HEK293 (cell line): ENCODE results near the gene ZCCHC3.
A peak's percentile ranks its signal among the peaks of the same experiment; 100 is the strongest.

Source experiments
- BCL6B ChIP-seq: fragments of 450-650 bp; formaldehyde crosslinking; IDR thresholded peaks from 2 replicates; pipeline ENCODE4 v1.5.1; 2017; ENCODE audit warnings: missing biosample characterization, missing genetic modification characterization
- GLI4 ChIP-seq: fragments of 450-650 bp; formaldehyde crosslinking; IDR thresholded peaks from 2 replicates; pipeline ENCODE4 v1.5.1; 2016; ENCODE audit warnings: missing biosample characterization, missing genetic modification characterization
- INSM2 ChIP-seq: fragments of 450-650 bp; formaldehyde crosslinking; IDR thresholded peaks from 2 replicates; pipeline ENCODE4 v1.5.1; 2016; ENCODE audit warnings: missing biosample characterization, missing genetic modification characterization
- MYNN ChIP-seq: fragments of 450-650 bp; formaldehyde crosslinking; IDR thresholded peaks from 2 replicates; pipeline ENCODE4 v1.5.1; 2016; ENCODE audit warnings: missing biosample characterization, missing genetic modification characterization, borderline replicate concordance
- ZBTB10 ChIP-seq: fragments of 450-650 bp; formaldehyde crosslinking; IDR thresholded peaks from 2 replicates; pipeline ENCODE4 v1.5.1; 2016; ENCODE audit warnings: missing biosample characterization, missing genetic modification characterization
- ZBTB11 ChIP-seq: fragments of 450-650 bp; formaldehyde crosslinking; conservative IDR thresholded peaks from 2 replicates; pipeline ENCODE4 v1.5.1; 2016; ENCODE audit warnings: low read depth, missing biosample characterization, missing genetic modification characterization
- ZBTB7A ChIP-seq: fragments of 450-650 bp; formaldehyde crosslinking; IDR thresholded peaks from 2 replicates; pipeline ENCODE4 v1.5.1; 2016; ENCODE audit warnings: low read depth, missing biosample characterization, missing genetic modification characterization
- ZFP37 ChIP-seq: fragments of 450-650 bp; formaldehyde crosslinking; IDR thresholded peaks from 2 replicates; pipeline ENCODE4 v1.5.1; 2016; ENCODE audit warnings: missing biosample characterization, missing genetic modification characterization
- ZNF10 ChIP-seq: fragments of 450-650 bp; formaldehyde crosslinking; IDR thresholded peaks from 2 replicates; pipeline ENCODE4 v1.5.1; 2017; ENCODE audit warnings: missing biosample characterization, missing genetic modification characterization
- ZNF112 ChIP-seq: fragments of 450-650 bp; formaldehyde crosslinking; IDR thresholded peaks from 2 replicates; pipeline ENCODE4 v1.5.0; 2017; ENCODE audit warnings: missing biosample characterization, missing genetic modification characterization
- ZNF133 ChIP-seq: fragments of 450-650 bp; formaldehyde crosslinking; IDR thresholded peaks from 2 replicates; pipeline ENCODE4 v1.5.1; 2016; ENCODE audit warnings: missing biosample characterization, missing genetic modification characterization
- ZNF175 ChIP-seq: fragments of 450-650 bp; formaldehyde crosslinking; IDR thresholded peaks from 2 replicates; pipeline ENCODE4 v1.5.1; 2016; ENCODE audit warnings: missing biosample characterization, missing genetic modification characterization
- ZNF311 ChIP-seq: fragments of 450-650 bp; formaldehyde crosslinking; IDR thresholded peaks from 2 replicates; pipeline ENCODE4 v1.5.1; 2017; ENCODE audit warnings: missing biosample characterization, missing genetic modification characterization, borderline replicate concordance
- ZNF354C ChIP-seq: fragments of 450-650 bp; formaldehyde crosslinking; IDR thresholded peaks from 2 replicates; pipeline ENCODE4 v1.5.1; 2016; ENCODE audit warnings: missing biosample characterization, missing genetic modification characterization, low read depth, borderline replicate concordance
- ZNF416 ChIP-seq: fragments of 450-650 bp; formaldehyde crosslinking; IDR thresholded peaks from 2 replicates; pipeline ENCODE4 v1.5.1; 2016; ENCODE audit warnings: missing biosample characterization, missing genetic modification characterization
- ZNF449 ChIP-seq: fragments of 450-650 bp; formaldehyde crosslinking; IDR thresholded peaks from 2 replicates; pipeline ENCODE4 v1.5.1; 2017; ENCODE audit warnings: missing biosample characterization, mild to moderate bottlenecking, missing genetic modification characterization, moderate library complexity
- ZNF473 ChIP-seq: fragments of 450-650 bp; formaldehyde crosslinking; IDR thresholded peaks from 2 replicates; pipeline ENCODE4 v1.5.1; 2017; ENCODE audit warnings: missing biosample characterization, missing genetic modification characterization
- ZNF529 ChIP-seq: fragments of 450-650 bp; formaldehyde crosslinking; IDR thresholded peaks from 2 replicates; pipeline ENCODE4 v1.5.1; 2017; ENCODE audit warnings: missing genetic modification characterization, missing biosample characterization; ENCODE audit not compliant: insufficient replicate concordance
- ZNF558 ChIP-seq: fragments of 450-650 bp; formaldehyde crosslinking; IDR thresholded peaks from 2 replicates; pipeline ENCODE4 v1.5.1; 2016; ENCODE audit warnings: missing biosample characterization, missing genetic modification characterization
- ZNF624 ChIP-seq: fragments of 450-650 bp; formaldehyde crosslinking; IDR thresholded peaks from 2 replicates; pipeline ENCODE4 v1.5.1; 2017; ENCODE audit warnings: missing biosample characterization, missing genetic modification characterization
- ZNF658 ChIP-seq: fragments of 450-650 bp; formaldehyde crosslinking; IDR thresholded peaks from 2 replicates; pipeline ENCODE4; 2016; ENCODE audit warnings: missing biosample characterization, missing genetic modification characterization
- ZNF768 ChIP-seq: fragments of 450-650 bp; formaldehyde crosslinking; IDR thresholded peaks from 2 replicates; pipeline ENCODE4 v1.5.1; 2018; ENCODE audit warnings: missing biosample characterization, mild to moderate bottlenecking, missing genetic modification characterization
- ZSCAN23 ChIP-seq: fragments of 450-650 bp; formaldehyde crosslinking; IDR thresholded peaks from 2 replicates; pipeline ENCODE4 v1.5.1; 2016; ENCODE audit warnings: missing biosample characterization, missing genetic modification characterization
- TF ChIP-seq, protein P1 (sequence below): fragments of 450-650 bp; formaldehyde crosslinking; IDR thresholded peaks from 2 replicates; pipeline ENCODE4 v1.5.1; 2017; ENCODE audit warnings: missing biosample characterization, missing genetic modification characterization
- TF ChIP-seq, protein P2 (sequence below): fragments of 450-650 bp; formaldehyde crosslinking; IDR thresholded peaks from 2 replicates; pipeline ENCODE4 v1.5.1; 2017; ENCODE audit warnings: missing biosample characterization, missing genetic modification characterization

Gene ZCCHC3

DNA sequence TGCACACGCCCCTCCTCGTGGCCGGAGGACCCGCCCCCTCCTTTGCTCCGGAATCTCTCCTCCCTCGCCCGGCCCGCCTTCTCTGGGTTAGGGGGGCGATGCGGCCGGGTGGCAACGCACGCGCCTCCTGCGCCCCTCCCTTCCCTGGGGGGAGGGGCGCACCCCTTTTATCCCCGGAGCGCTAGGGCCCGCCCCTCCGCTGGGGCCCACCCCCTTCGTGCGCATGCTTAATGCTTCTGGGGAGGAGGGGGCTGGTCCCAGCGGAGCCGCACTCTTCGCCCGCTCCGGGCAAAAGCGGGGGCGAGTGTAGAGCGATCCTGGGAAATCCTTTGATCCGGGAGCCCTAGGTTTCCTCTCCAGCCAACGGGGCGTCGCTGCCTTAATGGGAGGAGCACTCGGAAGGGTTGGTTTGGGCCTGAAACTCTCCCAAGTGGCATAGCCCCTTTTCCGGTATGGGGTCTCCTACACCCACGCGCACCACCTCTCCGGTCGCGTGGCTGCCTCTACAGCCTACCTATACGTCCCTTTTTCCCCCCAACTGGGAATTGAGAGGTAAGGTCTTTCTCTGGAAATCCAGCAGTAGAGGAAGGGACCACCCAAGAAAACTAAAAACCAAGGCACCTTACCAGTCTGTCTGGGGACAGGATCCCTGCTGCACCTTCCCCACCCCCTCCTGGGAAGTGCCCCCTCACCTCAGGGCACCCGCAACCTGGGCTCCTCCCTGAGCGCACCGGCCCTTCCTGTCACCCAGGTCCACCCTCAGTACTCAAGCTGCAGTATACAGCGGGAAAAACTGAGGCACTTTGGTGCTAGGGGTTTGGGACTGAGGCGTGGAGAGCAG, 30.0 kb downstream of the ZCCHC3 start (continued):
- TF ChIP-seq ZBTB11 (tag by site-specific recombination), result peak; percentile 37
- no peak for TF ChIP-seq ZNF354C
- TF ChIP-seq ZNF416 (tag by site-specific recombination), result no peak
- TF ChIP-seq ZNF658 (tag by site-specific recombination), result no peak
- TF ChIP-seq ZBTB10, result peak; percentile 99
- TF ChIP-seq ZNF10 (tag by site-specific recombination), result no peak
- TF ChIP-seq ZNF624 (tag by site-specific recombination), result no peak
- peak; percentile 68; the same call in 1 of the 2 replicates for TF ChIP-seq ZBTB7A
- no peak for TF ChIP-seq ZNF768 (tag by site-specific recombination)
- no peak for TF ChIP-seq ZNF473 (tag by site-specific recombination)
- TF ChIP-seq ZNF558 (tag by site-specific recombination), result no peak
- TF ChIP-seq ZSCAN23 (tag by site-specific recombination), result no peak
- no peak for TF ChIP-seq ZNF175 (tag by site-specific recombination)
- TF ChIP-seq ZNF449 (tag by site-specific recombination), result no peak
- TF ChIP-seq MYNN (tag by site-specific recombination), result no peak
- TF ChIP-seq, protein P1, sequence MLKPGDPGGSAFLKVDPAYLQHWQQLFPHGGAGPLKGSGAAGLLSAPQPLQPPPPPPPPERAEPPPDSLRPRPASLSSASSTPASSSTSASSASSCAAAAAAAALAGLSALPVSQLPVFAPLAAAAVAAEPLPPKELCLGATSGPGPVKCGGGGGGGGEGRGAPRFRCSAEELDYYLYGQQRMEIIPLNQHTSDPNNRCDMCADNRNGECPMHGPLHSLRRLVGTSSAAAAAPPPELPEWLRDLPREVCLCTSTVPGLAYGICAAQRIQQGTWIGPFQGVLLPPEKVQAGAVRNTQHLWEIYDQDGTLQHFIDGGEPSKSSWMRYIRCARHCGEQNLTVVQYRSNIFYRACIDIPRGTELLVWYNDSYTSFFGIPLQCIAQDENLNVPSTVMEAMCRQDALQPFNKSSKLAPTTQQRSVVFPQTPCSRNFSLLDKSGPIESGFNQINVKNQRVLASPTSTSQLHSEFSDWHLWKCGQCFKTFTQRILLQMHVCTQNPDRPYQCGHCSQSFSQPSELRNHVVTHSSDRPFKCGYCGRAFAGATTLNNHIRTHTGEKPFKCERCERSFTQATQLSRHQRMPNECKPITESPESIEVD (tag by site-specific recombination), result no peak
- no peak for TF ChIP-seq GLI4
- no peak for TF ChIP-seq ZNF311 (tag by site-specific recombination)
- no peak for TF ChIP-seq BCL6B (tag by site-specific recombination)
- TF ChIP-seq ZNF112 (tag by site-specific recombination), result no peak
- TF ChIP-seq ZNF133, result no peak
- TF ChIP-seq ZFP37 (tag by site-specific recombination), result no peak
- no peak for TF ChIP-seq ZNF529 (tag by site-specific recombination)
- TF ChIP-seq INSM2 (tag by site-specific recombination), result peak; percentile 59
- TF ChIP-seq, protein P2, sequence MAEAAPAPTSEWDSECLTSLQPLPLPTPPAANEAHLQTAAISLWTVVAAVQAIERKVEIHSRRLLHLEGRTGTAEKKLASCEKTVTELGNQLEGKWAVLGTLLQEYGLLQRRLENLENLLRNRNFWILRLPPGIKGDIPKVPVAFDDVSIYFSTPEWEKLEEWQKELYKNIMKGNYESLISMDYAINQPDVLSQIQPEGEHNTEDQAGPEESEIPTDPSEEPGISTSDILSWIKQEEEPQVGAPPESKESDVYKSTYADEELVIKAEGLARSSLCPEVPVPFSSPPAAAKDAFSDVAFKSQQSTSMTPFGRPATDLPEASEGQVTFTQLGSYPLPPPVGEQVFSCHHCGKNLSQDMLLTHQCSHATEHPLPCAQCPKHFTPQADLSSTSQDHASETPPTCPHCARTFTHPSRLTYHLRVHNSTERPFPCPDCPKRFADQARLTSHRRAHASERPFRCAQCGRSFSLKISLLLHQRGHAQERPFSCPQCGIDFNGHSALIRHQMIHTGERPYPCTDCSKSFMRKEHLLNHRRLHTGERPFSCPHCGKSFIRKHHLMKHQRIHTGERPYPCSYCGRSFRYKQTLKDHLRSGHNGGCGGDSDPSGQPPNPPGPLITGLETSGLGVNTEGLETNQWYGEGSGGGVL (tag by site-specific recombination), result peak; percentile 93
